RWPE2 (cell line): ENCODE measurements around the gene INTS11.

Experiments used
- ATAC-seq: fragments of 200-7000 bp; cut with Tn5 transposase; 3 replicates; pipeline ENCODE4 v1.9.1; 2021; ENCODE audit warnings: low read depth
- DNase-seq: peaks from one replicate; pipeline ENCODE4 v3.0.0-alpha.2; 2020; ENCODE audit warnings: low spot score
- H3K27ac ChIP-seq: fragments of 450-650 bp; 2 replicates; pipeline ENCODE4 v1.5.1; 2017; ENCODE audit warnings: mild to moderate bottlenecking; ENCODE audit not compliant: poor library complexity, severe bottlenecking
- H3K27me3 ChIP-seq: fragments of 250-450 bp; sonication (Bioruptor Pico); 2 replicates; pipeline ENCODE4 v1.5.1; 2021; ENCODE audit warnings: mild to moderate bottlenecking, moderate library complexity; ENCODE audit not compliant: insufficient read depth, poor library complexity, severe bottlenecking
- H3K36me3 ChIP-seq: fragments of 250-450 bp; sonication (Bioruptor Pico); 2 replicates; pipeline ENCODE4 v1.5.1; 2020; ENCODE audit warnings: low read depth, mild to moderate bottlenecking, moderate library complexity
- H3K4me1 ChIP-seq: fragments of 250-450 bp; sonication (Bioruptor Pico); 2 replicates; pipeline ENCODE4 v1.5.1; 2021; ENCODE audit warnings: mild to moderate bottlenecking, moderate library complexity; ENCODE audit not compliant: insufficient read depth, poor library complexity, severe bottlenecking
- H3K4me3 ChIP-seq: fragments of 250-450 bp; sonication (Bioruptor Pico); 2 replicates; pipeline ENCODE4 v1.5.1; 2021; ENCODE audit warnings: mild to moderate bottlenecking, moderate library complexity; ENCODE audit not compliant: severe bottlenecking
- H3K9me3 ChIP-seq: fragments of 250-450 bp; sonication (Bioruptor Pico); 2 replicates; pipeline ENCODE4 v1.5.1; 2021; ENCODE audit warnings: mild to moderate bottlenecking, moderate library complexity; ENCODE audit not compliant: severe bottlenecking
- CTCF ChIP-seq: fragments of 450-650 bp; IDR thresholded peaks from one replicate; pipeline ENCODE4 v1.5.1; 2017; ENCODE audit warnings: mild to moderate bottlenecking, moderate library complexity; ENCODE audit not compliant: poor library complexity, severe bottlenecking

The INTS11 gene

DNA sequence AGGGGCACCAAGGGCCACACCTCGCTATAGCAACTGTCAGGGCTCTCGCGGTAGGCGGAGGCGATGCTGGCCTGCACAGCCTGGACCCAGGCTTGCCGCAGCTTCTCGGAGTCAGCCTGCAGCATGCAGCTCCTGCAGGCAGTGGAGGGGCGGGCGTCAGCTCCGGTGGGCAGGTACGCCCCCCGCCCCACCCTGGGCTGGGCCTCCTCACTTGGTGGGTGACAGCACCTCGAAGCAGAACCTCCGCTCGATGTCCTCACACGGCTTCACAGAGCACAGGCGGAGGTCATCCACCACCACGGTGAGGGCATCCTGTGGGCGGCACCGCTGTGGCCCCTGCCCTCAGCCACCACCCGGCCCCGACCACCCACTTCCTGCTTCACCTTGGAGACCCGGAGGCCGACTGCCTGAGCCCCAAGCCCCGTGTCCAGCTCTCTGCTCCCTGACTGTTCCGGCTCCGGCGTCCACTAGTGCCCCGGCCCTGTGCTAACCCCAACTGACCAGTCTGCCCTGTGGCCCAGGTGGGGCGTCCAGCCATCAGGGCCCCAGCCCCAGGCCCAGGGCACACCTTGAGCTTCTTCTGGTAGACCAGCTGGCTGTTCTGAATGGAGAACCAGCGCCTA is 26.5 kb downstream of the INTS11 start:
- ATAC-seq: no peak
- Histone ChIP-seq H3K4me3 (no peak overlapping the region), H3K36me3 (no peaks in the 10 kb centered on the region), H3K4me1 (peaks cover under 1% of the 10 kb centered on the region), H3K27ac (no peak overlapping the region), H3K27me3 (no peaks in the 10 kb centered on the region), H3K9me3 (no peaks in the 10 kb centered on the region)
- no peak for TF ChIP-seq CTCF
- DNase-seq: no peak

DNA sequence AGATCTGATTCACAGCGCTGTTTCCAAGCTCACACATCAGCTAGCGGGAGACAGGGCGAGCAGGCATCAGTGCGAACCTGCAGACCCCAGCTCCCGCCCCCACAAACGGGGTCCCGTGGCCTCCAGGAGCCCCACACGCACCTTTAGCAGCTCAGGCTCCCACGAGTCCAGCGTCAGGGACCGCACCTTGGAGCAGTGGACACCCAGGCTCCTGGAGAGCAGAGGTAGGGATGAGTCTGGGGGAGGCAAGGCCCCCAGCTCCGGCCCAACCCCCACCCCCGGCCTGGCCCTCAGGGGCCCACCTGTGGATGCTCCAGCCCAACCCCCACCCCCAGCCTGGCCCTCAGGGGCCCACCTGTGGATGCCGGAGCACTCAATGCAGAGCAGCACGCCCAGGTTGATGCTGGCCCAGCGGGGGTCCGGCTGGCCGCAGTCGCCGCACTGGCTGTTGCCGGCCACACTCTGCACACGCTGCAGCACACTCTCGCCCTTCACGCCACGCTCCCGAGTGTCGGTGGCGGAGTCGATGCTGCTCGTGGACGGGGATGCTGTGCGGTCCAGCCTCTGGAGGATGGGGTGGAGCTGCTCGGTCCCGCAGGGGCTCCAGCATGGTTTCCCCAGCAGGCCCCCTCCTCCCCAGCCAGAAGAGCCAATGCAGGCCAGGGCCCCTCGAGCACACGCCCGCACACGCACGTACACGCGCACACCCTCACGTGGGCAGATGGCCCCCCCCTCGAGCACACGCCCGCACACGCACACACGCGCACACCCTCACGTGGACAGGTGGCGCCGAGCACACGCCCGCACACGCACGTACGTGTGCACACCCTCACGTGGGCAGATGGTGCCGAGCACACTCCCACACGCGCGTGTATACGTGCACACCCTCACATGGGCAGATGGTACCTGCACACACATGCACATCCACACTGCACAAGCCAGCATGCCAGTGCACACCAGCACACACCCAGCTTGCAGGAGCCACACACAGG is 28.1 kb downstream of the INTS11 start:
- Histone ChIP-seq H3K36me3 (no peaks in the 10 kb centered on the region), H3K27me3 (no peaks in the 10 kb centered on the region), H3K9me3 (no peaks in the 10 kb centered on the region), H3K27ac (no peak overlapping the region), H3K4me1 (no peaks in the 10 kb centered on the region), H3K4me3 (no peak overlapping the region)
- no peak for TF ChIP-seq CTCF
- DNase-seq (no peak), ATAC-seq (no peak)

- no peaks in the 10 kb centered on the region for H3K27me3 ChIP-seq
- H3K9me3 ChIP-seq: no peaks in the 10 kb centered on the region
- ATAC-seq: no peak
- DNase-seq: no peak
- H3K4me1 ChIP-seq: no peaks in the 10 kb centered on the region
- H3K36me3 ChIP-seq: no peaks in the 10 kb centered on the region
- H3K27ac ChIP-seq: no peak overlapping the region
- TF ChIP-seq CTCF: no peak
- no peak overlapping the region for H3K4me3 ChIP-seq
Observed at GRCh38 chr1:1295154-1295923, 29.1 kb downstream of the INTS11 start.

GRCh38 chr1:1294250-1294890 is 30.1 kb downstream of the INTS11 start:
- H3K9me3 ChIP-seq: no peaks in the 10 kb centered on the region
- H3K27ac ChIP-seq: no peak overlapping the region
- no peak for TF ChIP-seq CTCF
- DNase-seq (no peak), ATAC-seq (no peak)
- no peaks in the 10 kb centered on the region for H3K27me3 ChIP-seq
- H3K4me3 ChIP-seq: no peak overlapping the region
- H3K36me3 ChIP-seq: no peaks in the 10 kb centered on the region
- no peaks in the 10 kb centered on the region for H3K4me1 ChIP-seq
